Measurements from ENCODE around the gene GLP2R.

GLP2R gene

DNA sequence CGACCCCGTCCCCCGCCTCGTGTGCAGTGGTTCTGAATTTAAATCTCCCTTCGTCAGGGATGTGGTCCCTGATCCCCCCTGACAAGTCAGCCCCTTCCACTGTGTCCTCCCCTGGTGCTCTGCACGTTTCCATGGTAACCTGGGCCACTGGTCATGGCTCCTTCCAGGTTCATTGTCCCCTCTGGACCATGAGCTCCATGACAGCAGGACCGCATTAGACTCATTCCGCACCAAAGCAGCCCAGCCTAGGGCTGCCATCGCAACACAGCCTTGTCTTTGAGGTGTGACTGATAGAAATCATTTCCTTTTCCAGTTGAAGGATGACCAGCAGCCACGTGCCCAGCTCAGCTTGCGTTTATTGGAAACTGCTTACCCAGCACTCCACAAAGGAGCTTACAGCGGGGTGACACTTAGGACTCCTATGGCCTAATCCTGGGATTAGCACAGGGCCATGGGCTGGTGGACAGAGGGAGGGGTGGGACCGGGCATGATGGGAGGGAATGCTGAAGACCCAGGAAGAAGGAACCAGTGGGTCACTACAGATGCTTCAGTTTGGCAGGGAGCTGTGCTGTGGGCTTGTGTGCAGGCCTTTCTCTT is 71.7 kb downstream of the GLP2R start:
- no peak overlapping the region for H3K27ac ChIP-seq (ENCODE audit: low read depth, low read length, severe bottlenecking)
- no peaks in the 10 kb centered on the region for H3K9me3 ChIP-seq (ENCODE audit: control insufficient read depth, low read length)
- no peaks in the 10 kb centered on the region for H3K36me3 ChIP-seq (ENCODE audit: control insufficient read depth, insufficient read depth, low read length)
- peaks cover 12% of the 10 kb centered on the region for H3K4me1 ChIP-seq (ENCODE audit: control insufficient read depth, insufficient read depth, low read length, poor library complexity, severe bottlenecking)
- H3K4me3 ChIP-seq (ENCODE audit: extremely low read depth, insufficient read depth, low read length, poor library complexity, severe bottlenecking), result no peak overlapping the region
- WGBS, 2 experiments (ENCODE audit: insufficient coverage in 2 of 2), result 87 to 88% methylated on average over 5 to 10 of the region's 13 CpGs

DNA sequence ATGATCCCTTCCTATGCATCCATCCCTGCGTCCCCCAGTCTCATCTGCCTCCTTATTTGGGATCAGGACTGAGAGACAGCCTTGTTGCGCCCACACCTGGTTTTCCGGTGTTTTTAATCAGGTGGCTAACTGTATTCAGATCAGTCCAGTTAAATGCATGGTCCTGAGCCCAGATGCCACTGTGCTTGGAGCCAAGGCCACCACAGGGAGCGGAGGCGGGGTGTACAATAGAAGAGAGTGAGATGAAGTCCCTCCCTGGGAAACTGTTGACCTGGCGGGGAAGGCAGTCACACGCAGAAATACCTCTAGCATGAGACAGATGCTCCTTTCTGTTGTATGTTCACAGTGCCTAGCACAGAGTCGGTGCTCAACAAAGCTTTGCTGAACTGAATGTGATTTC is 73.1 kb downstream of the GLP2R start:
- Histone ChIP-seq H3K36me3 (ENCODE audit: control insufficient read depth, insufficient read depth, low read length) (no peaks in the 10 kb centered on the region), H3K4me1 (ENCODE audit: control insufficient read depth, insufficient read depth, low read length, poor library complexity, severe bottlenecking) (peaks cover 12% of the 10 kb centered on the region), H3K9me3 (ENCODE audit: control insufficient read depth, low read length) (no peaks in the 10 kb centered on the region), H3K4me3 (ENCODE audit: extremely low read depth, insufficient read depth, low read length, poor library complexity, severe bottlenecking) (no peak overlapping the region), H3K27ac (ENCODE audit: low read depth, low read length, severe bottlenecking) (no peak overlapping the region)
- 94 to 97% methylated on average over 7 to 8 of the region's 8 CpGs for WGBS, 2 experiments (ENCODE audit: insufficient coverage in 2 of 2)

DNA sequence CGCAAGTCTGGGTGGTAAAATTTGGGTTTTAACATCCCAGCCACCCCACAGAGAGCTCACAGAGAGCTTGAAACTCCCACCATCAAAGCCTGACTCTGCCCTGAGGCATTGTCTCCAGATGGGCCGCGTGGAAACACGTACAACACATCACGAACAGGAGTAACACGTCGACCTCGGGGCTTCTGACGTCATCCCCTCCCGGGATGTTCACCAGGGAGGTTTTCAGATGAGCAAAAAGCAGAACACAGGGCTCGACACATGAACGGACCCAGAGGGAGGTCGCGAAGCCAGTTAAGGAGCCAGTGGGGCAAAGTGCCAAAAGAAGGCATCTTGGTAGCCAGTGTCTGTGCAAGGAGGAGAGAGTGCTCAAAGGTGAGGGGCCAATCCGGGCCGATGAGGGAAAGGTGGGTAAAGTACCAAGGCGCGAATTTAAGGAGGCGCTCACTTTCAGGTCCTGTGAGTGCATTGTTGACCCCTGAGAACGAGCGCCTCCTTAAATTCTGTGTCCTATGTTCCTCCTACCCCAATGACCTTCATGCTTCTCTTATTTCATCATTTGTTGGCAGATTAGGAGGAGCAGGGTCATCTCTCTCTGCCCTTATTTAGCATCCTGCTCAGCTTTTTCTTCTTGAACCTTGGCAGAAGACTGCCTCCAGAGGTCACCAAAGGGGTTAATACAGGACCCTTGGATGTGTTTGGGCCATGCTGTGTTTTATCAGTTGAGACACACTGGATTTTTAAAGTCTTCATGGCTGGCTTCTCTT is 73.7 kb downstream of the GLP2R start:
- WGBS, 2 experiments (ENCODE audit: insufficient coverage in 2 of 2), result 92 to 97% methylated on average over 15 to 18 of the region's 21 CpGs
- H3K9me3 ChIP-seq (ENCODE audit: control insufficient read depth, low read length), result no peaks in the 10 kb centered on the region
- no peaks in the 10 kb centered on the region for H3K36me3 ChIP-seq (ENCODE audit: control insufficient read depth, insufficient read depth, low read length)
- peaks cover 12% of the 10 kb centered on the region for H3K4me1 ChIP-seq (ENCODE audit: control insufficient read depth, insufficient read depth, low read length, poor library complexity, severe bottlenecking)
- peak overlapping the region; percentile 94 for H3K27ac ChIP-seq (ENCODE audit: low read depth, low read length, severe bottlenecking)
- H3K4me3 ChIP-seq (ENCODE audit: extremely low read depth, insufficient read depth, low read length, poor library complexity, severe bottlenecking), result no peak overlapping the region

DNA sequence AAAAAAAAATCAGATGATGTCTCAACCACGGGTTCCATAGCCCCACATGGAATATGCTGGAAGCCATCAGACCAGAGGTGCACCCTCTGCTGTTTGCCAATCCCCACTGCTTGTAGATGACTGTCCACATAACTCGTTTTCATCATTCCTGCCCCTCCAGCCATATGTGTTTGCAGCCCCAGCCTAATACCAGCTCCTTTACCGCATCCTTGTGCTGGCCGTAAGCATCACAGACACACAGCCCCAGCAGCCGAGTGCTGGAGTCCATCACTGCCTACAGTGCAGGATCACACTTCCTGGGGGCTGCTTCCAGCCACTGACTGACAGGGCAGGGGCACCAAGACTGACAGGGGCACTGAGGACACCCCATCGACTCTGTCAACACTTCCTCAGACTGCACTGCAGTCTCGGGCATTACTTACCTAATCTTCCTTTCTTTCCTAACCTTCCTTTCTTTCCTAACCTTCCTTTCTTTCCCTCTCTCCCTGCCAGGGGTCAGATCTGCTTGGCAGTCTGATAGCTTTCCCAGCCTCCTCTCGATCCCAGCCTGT is 74.4 kb downstream of the GLP2R start:
- Histone ChIP-seq H3K4me3 (ENCODE audit: extremely low read depth, insufficient read depth, low read length, poor library complexity, severe bottlenecking) (no peak overlapping the region), H3K4me1 (ENCODE audit: control insufficient read depth, insufficient read depth, low read length, poor library complexity, severe bottlenecking) (peaks cover 12% of the 10 kb centered on the region), H3K27ac (ENCODE audit: low read depth, low read length, severe bottlenecking) (peak overlapping the region; percentile 94), H3K36me3 (ENCODE audit: control insufficient read depth, insufficient read depth, low read length) (no peaks in the 10 kb centered on the region), H3K9me3 (ENCODE audit: control insufficient read depth, low read length) (no peaks in the 10 kb centered on the region)
- WGBS, 2 experiments (ENCODE audit: insufficient coverage in 2 of 2), result 68 to 77% methylated on average over 8 of the region's 8 CpGs

DNA sequence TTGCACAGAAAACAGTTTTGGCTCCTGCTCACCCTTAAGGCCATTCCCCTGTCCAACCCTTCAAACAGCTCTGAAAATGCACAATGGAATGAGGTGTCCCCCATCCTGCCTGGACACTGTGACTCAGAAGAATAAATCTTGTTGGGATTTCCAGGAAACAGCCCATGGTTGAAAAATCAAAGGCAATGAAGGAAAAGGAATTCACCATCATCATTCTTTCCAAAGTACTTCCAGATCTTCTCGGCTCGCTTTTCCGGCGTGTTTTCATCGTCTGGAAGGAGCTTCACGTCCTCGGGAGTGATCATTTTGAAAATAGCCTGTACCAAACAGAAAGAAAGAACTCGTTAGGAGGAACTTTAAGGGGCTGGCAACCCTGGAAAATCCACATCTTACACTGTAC is 75.1 kb downstream of the GLP2R start:
- Histone ChIP-seq H3K36me3 (ENCODE audit: control insufficient read depth, insufficient read depth, low read length) (no peaks in the 10 kb centered on the region), H3K9me3 (ENCODE audit: control insufficient read depth, low read length) (no peaks in the 10 kb centered on the region), H3K4me3 (ENCODE audit: extremely low read depth, insufficient read depth, low read length, poor library complexity, severe bottlenecking) (no peak overlapping the region), H3K27ac (ENCODE audit: low read depth, low read length, severe bottlenecking) (peak overlapping the region; percentile 94), H3K4me1 (ENCODE audit: control insufficient read depth, insufficient read depth, low read length, poor library complexity, severe bottlenecking) (peaks cover 12% of the 10 kb centered on the region)
- WGBS, 2 experiments (ENCODE audit: insufficient coverage in 2 of 2), result 90 to 100% methylated on average over 1 to 8 of the region's 8 CpGs

DNA sequence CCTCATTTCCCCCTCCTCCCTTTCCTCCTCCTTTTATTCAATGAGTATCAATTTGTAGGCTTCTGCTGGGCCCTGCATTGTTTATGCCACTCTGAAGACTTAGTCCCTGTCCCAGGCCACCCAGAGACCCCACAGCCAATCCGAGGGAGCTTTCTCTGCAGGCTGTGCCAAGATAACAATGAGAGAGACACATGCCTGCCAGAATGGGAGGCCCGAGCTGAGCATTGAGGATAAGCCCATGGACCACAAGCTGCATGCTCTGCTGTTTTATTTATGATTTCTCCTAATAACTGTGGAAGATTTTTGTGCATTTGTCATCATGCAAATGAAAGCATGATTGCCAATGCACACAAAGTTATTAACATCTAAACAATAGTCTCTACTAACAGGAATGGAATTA is 76.4 kb downstream of the GLP2R start:
- H3K36me3 ChIP-seq (ENCODE audit: control insufficient read depth, insufficient read depth, low read length), result no peaks in the 10 kb centered on the region
- no peaks in the 10 kb centered on the region for H3K9me3 ChIP-seq (ENCODE audit: control insufficient read depth, low read length)
- WGBS, 2 experiments (ENCODE audit: insufficient coverage in 2 of 2), result 34% methylated on average over 2 of the region's 2 CpGs; no CpG with 5 or more reads in 1 of the 2 experiments
- H3K27ac ChIP-seq (ENCODE audit: low read depth, low read length, severe bottlenecking), result no peak overlapping the region
- H3K4me1 ChIP-seq (ENCODE audit: control insufficient read depth, insufficient read depth, low read length, poor library complexity, severe bottlenecking), result peaks cover 12% of the 10 kb centered on the region
- H3K4me3 ChIP-seq (ENCODE audit: extremely low read depth, insufficient read depth, low read length, poor library complexity, severe bottlenecking), result no peak overlapping the region

DNA sequence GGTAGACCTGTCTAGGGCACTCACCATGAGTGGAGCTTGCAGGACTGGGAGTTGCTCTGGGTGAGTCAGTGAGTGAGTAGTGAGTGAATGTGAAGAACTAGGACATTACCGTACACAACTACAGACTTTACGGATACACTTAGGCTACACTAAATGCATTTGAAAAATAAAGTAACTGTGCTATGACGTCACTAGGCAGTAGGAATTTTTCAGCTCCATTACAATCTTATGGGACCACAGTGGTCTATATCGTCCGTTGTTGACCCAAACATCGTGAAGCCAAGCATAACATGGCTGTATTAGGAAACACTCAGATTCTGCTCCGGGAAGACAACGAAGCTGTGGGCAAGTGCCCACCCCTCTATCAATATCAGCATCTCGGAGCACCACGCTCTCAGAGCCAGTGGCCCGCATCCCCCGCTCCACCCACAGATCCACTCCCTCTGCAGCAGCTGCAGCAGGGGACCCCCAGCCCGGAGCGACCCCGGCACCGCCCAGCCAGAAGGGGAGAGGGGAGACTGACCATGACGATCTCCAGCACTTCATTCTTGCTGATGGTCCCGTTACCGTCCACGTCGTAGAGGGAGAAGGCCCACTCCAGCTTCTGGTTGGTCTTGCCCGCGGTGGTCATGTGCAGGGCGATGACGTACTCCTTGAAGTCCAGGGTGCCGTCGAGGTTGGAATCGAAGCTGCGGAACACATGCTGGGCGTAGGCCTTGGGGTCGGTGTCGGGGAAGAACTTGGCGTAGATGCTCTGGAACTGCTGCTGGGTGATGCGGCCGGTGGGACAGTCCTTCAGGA is 78.8 kb downstream of the GLP2R start:
- 95% methylated on average over 27 to 31 of the region's 35 CpGs for WGBS, 2 experiments (ENCODE audit: insufficient coverage in 2 of 2)
- H3K27ac ChIP-seq (ENCODE audit: low read depth, low read length, severe bottlenecking), result no peak overlapping the region
- no peaks in the 10 kb centered on the region for H3K36me3 ChIP-seq (ENCODE audit: control insufficient read depth, insufficient read depth, low read length)
- H3K4me3 ChIP-seq (ENCODE audit: extremely low read depth, insufficient read depth, low read length, poor library complexity, severe bottlenecking), result no peak overlapping the region
- no peaks in the 10 kb centered on the region for H3K9me3 ChIP-seq (ENCODE audit: control insufficient read depth, low read length)
- peaks cover 16% of the 10 kb centered on the region for H3K4me1 ChIP-seq (ENCODE audit: control insufficient read depth, insufficient read depth, low read length, poor library complexity, severe bottlenecking)

DNA sequence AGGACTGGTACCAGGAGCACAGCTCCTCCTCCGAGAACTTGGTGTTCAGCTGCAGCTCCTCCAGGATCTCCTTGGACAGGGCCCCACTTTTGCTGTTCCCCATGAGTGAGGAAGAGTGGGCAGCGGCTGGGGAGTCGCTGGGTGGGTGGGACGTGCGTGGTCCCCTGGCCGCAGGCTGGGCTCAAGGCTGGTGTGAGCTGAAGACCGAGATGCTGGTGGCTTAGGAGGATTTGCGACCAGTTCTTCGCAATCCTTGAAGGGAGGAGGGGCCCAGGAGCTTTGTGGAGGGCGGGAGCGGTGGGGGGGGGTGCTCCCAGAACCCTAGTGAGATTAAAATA is 79.3 kb downstream of the GLP2R start, which contains the start of gene RCVRN:
RCVRN (minus strand) TSS at position 194 of the 338 bp plus-strand sequence; CDS start at position 103, 91 bp downstream.
- no peak within 1 kb of the TSS for H3K4me3 ChIP-seq (ENCODE audit: extremely low read depth, insufficient read depth, low read length, poor library complexity, severe bottlenecking)
- no peaks in the 10 kb centered on the region for H3K9me3 ChIP-seq (ENCODE audit: control insufficient read depth, low read length)
- H3K36me3 ChIP-seq (ENCODE audit: control insufficient read depth, insufficient read depth, low read length), result no peaks in the 10 kb centered on the region
- no peak within 1 kb of the TSS for H3K27ac ChIP-seq (ENCODE audit: low read depth, low read length, severe bottlenecking)
- WGBS, 2 experiments (ENCODE audit: insufficient coverage in 2 of 2), result 84 to 93% methylated on average over 9 to 10 of the region's 11 CpGs
- H3K4me1 ChIP-seq (ENCODE audit: control insufficient read depth, insufficient read depth, low read length, poor library complexity, severe bottlenecking), result peaks cover 14% of the 10 kb centered on the region

DNA sequence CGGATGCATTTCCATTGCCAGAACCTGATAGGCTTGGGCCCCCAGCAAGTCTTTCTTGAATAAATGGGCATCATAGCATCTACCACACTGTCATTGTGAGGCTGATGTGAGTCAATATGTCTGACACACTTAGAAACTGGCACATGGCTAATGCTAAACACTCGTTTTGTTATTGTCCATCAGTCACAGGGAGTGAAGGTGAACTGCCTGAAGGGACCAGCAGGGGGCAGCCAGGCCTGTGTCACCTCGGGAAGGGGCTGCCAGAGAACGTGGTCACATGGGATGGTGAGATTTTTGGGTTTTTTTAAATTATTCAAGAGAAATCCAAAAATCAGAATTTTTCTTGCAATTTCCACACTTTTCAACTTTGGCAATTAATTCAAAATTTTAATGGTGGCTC is 80.2 kb downstream of the GLP2R start:
- Histone ChIP-seq H3K27ac (ENCODE audit: low read depth, low read length, severe bottlenecking) (no peak overlapping the region), H3K4me3 (ENCODE audit: extremely low read depth, insufficient read depth, low read length, poor library complexity, severe bottlenecking) (no peak overlapping the region), H3K36me3 (ENCODE audit: control insufficient read depth, insufficient read depth, low read length) (no peaks in the 10 kb centered on the region), H3K9me3 (ENCODE audit: control insufficient read depth, low read length) (no peaks in the 10 kb centered on the region), H3K4me1 (ENCODE audit: control insufficient read depth, insufficient read depth, low read length, poor library complexity, severe bottlenecking) (peaks cover 8% of the 10 kb centered on the region)
- WGBS, 2 experiments (ENCODE audit: insufficient coverage in 2 of 2), result 33 to 40% methylated on average over 1 to 2 of the region's 4 CpGs

DNA sequence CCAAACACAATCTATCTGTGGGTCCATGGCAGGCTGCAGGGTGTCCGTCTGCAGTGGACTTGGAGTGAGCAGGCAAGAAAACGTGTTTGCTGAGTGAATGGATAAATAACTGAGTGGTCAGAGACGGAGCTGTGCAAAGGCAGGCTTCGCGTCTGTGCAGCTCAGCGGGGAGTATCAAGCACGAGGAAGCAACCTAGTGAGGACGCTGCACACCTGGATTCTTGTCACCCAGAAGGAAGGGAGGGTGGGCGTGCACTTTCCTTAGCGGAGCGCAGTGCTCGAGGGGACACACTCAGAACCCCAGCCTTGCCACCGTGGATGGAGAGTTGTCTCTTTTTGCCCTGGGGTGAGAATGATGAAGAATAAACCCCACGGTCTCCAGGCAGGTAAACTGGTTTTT is 80.9 kb downstream of the GLP2R start:
- Histone ChIP-seq H3K4me1 (ENCODE audit: control insufficient read depth, insufficient read depth, low read length, poor library complexity, severe bottlenecking) (peaks cover 3% of the 10 kb centered on the region), H3K9me3 (ENCODE audit: control insufficient read depth, low read length) (no peaks in the 10 kb centered on the region), H3K36me3 (ENCODE audit: control insufficient read depth, insufficient read depth, low read length) (no peaks in the 10 kb centered on the region), H3K27ac (ENCODE audit: low read depth, low read length, severe bottlenecking) (no peak overlapping the region), H3K4me3 (ENCODE audit: extremely low read depth, insufficient read depth, low read length, poor library complexity, severe bottlenecking) (no peak overlapping the region)
- 87 to 92% methylated on average over 11 to 14 of the region's 14 CpGs for WGBS, 2 experiments (ENCODE audit: insufficient coverage in 2 of 2)

All from mesodermal cell (in vitro differentiated cells).